Common myeloid progenitor, CD34-positive (primary cell): ENCODE results near the gene IPO13.

Experiments used
- CTCF ChIA-PET: fragments of 350-600 bp; sonication (Branson Sonifier 250); formaldehyde crosslinking; loops from one replicate; lab custom pipeline; 2021; ENCODE audit warnings: antibody characterized with exemption; lab: Charles Lee
- POLR2A ChIA-PET: fragments of 350-600 bp; sonication (Branson Sonifier 250); formaldehyde crosslinking; loops from one replicate; lab custom pipeline; 2021; ENCODE audit warnings: antibody characterized with exemption; lab: Charles Lee
- DNase-seq, 3 donors: peaks; one replicate each; pipeline versions ENCODE4 v3.0.0 to v3.0.0-alpha.2; 2013
- H3K27ac ChIP-seq, 2 experiments: 1 replicate in 1 of 2; 2 replicates in 1 of 2; pipeline ENCODE4 v1.7.0; 2013; ENCODE audit warnings: inconsistent platforms in 2 of 2, low read length in 2 of 2, mild to moderate bottlenecking in 2 of 2, low read depth in 1 of 2, moderate library complexity in 1 of 2; ENCODE audit not compliant: severe bottlenecking in 2 of 2, insufficient read depth in 1 of 2, poor library complexity in 1 of 2
- H3K27me3 ChIP-seq, 5 experiments: replicated peaks in 2 of 5; 1 replicate in 3 of 5; 2 replicates in 2 of 5; pipeline versions ENCODE4 v1.6.1 to v1.7.0; 2013; ENCODE audit warnings: low read length in 4 of 5, mild to moderate bottlenecking in 2 of 5, moderate library complexity in 2 of 5, inconsistent platforms in 1 of 5; ENCODE audit not compliant: insufficient read depth in 5 of 5, control insufficient read depth in 4 of 5
- H3K36me3 ChIP-seq, 4 experiments: 1 replicate in 2 of 4; 2 replicates in 2 of 4; pipeline versions ENCODE4 v1.6.1 to v1.7.0; 2013; ENCODE audit warnings: low read length in 3 of 4, control low read depth in 1 of 4, mild to moderate bottlenecking in 1 of 4; ENCODE audit not compliant: control insufficient read depth in 4 of 4, insufficient read depth in 4 of 4
- H3K4me1 ChIP-seq, 4 experiments: 1 replicate in 3 of 4; 2 replicates in 1 of 4; pipeline versions ENCODE4 v1.6.1 to v1.7.1; 2013; ENCODE audit warnings: low read length in 3 of 4, mild to moderate bottlenecking in 3 of 4, control low read depth in 1 of 4, inconsistent platforms in 1 of 4, moderate library complexity in 1 of 4; ENCODE audit not compliant: control insufficient read depth in 4 of 4, insufficient read depth in 4 of 4; ENCODE audit errors: control extremely low read depth in 1 of 4
- H3K4me3 ChIP-seq, 7 experiments: 1 replicate in 4 of 7; 2 replicates in 3 of 7; pipeline versions ENCODE4 v1.5.1 to v1.7.0; 2013; ENCODE audit warnings: mild to moderate bottlenecking in 7 of 7, low read length in 6 of 7, moderate library complexity in 6 of 7, inconsistent platforms in 2 of 7, low read depth in 2 of 7, control low read depth in 1 of 7; ENCODE audit not compliant: insufficient read depth in 4 of 7, control insufficient read depth in 1 of 7; ENCODE audit errors: extremely low read depth in 1 of 7
- H3K9me3 ChIP-seq, 5 experiments: 1 replicate in 4 of 5; 2 replicates in 1 of 5; pipeline versions ENCODE4 v1.6.1 to v1.7.1; 2013; ENCODE audit warnings: low read length in 4 of 5, mild to moderate bottlenecking in 2 of 5, inconsistent platforms in 1 of 5, low read depth in 1 of 5, moderate library complexity in 1 of 5; ENCODE audit not compliant: control insufficient read depth in 4 of 5, insufficient read depth in 2 of 5; ENCODE audit errors: control extremely low read depth in 1 of 5
- WGBS: methylation state at CpG from one replicate; pipeline ENCODE4 v1.1.5; 2013; ENCODE audit not compliant: insufficient coverage; 5-methylcytosine and 5-hydroxymethylcytosine counted together

Gene IPO13

GRCh38 chr1:43938383-43938782, 8.4 kb upstream of the IPO13 start:
- Histone ChIP-seq H3K27me3 (peaks cover 0 to 20% (median 3%) of the 10 kb centered on the region in 5 experiments), H3K27ac (no peak overlapping the region), H3K36me3 (peaks cover 0 to 3% (median 0%) of the 10 kb centered on the region in 4 experiments), H3K4me3 (no peak overlapping the region), H3K9me3 (no peaks in the 10 kb centered on the region), H3K4me1 (peaks cover 0 to 30% (median 21%) of the 10 kb centered on the region in 4 experiments)
- DNase-seq = no peak
- 95% methylated on average over 10 of the region's 10 CpGs for whole genome bisulfite sequencing
- ChIA-PET POLR2A (no interaction called here), CTCF (interaction anchor here (0.9 to 4.1 kb wide), 3 partner anchors 8 to 174 kb away, joined by 3 to 27 read pairs (median 7); no protein-coding TSS in a partner anchor)

GRCh38 chr1:43938892-43939587, 7.7 kb upstream of the IPO13 start:
- H3K9me3 ChIP-seq = no peaks in the 10 kb centered on the region
- 95% methylated on average over 2 of the region's 3 CpGs for WGBS
- H3K27ac ChIP-seq = no peak overlapping the region
- DNase-seq = no peak
- ChIA-PET CTCF (interaction anchor here (2.0 to 4.1 kb wide), 2 partner anchors 9 to 175 kb away, joined by 7 to 27 read pairs; no protein-coding TSS in a partner anchor), POLR2A (no interaction called here)
- H3K4me3 ChIP-seq = no peak overlapping the region
- H3K4me1 ChIP-seq = peaks cover 0 to 23% (median 14%) of the 10 kb centered on the region in 4 experiments
- H3K36me3 ChIP-seq = peaks cover 0 to 3% (median 0%) of the 10 kb centered on the region in 4 experiments
- peaks cover 0 to 13% (median under 1%) of the 10 kb centered on the region in 5 experiments for H3K27me3 ChIP-seq

GRCh38 chr1:43942411-43942810, 4.3 kb upstream of the IPO13 start:
- CTCF ChIA-PET = interaction anchor here (9.4 kb wide), 1 partner anchor 8 kb away, joined by 120 read pairs; the partner anchor contains the start of gene ARTN
- 92% methylated on average over 2 of the region's 3 CpGs for WGBS

GRCh38 chr1:43944860-43945259, 1.9 kb upstream of the IPO13 start:
- H3K27me3 ChIP-seq = no peaks in the 10 kb centered on the region
- ChIA-PET CTCF (interaction anchor here (1.0 to 9.4 kb wide), 5 partner anchors 10 to 377 kb away, joined by 3 to 120 read pairs (median 7); partner anchors contain the start of gene ARTN), POLR2A (no interaction called here)
- peaks cover 6 to 37% (median 23%) of the 10 kb centered on the region in 4 experiments for H3K4me1 ChIP-seq
- peak overlapping the region in 1 of 2 experiments; percentile 18 for H3K27ac ChIP-seq
- peaks cover under 1 to 9% (median 7%) of the 10 kb centered on the region in 4 experiments for H3K36me3 ChIP-seq
- peak overlapping the region in 2 of 7 experiments; percentile 18 to 54 for H3K4me3 ChIP-seq
- no peaks in the 10 kb centered on the region for H3K9me3 ChIP-seq
- DNase-seq = no peak
- 91% methylated on average over 1 of the region's 1 CpG for WGBS

More at GRCh38 chr1:43942411-43942810, 4.3 kb upstream of the IPO13 start:
- DNase-seq = no peak
- Histone ChIP-seq H3K4me3 (no peak overlapping the region), H3K9me3 (no peaks in the 10 kb centered on the region), H3K27ac (no peak overlapping the region), H3K27me3 (no peaks in the 10 kb centered on the region), H3K4me1 (peaks cover 0 to 25% (median 15%) of the 10 kb centered on the region in 4 experiments), H3K36me3 (peaks cover 0 to 3% (median 0%) of the 10 kb centered on the region in 4 experiments)
- POLR2A ChIA-PET = interaction anchor here (0.6 kb wide), 1 partner anchor 785 kb away, joined by 3 read pairs; no protein-coding TSS in a partner anchor

GRCh38 chr1:43945674-43946235, 995 bp upstream of the IPO13 start:
- peaks cover 6 to 37% (median 23%) of the 10 kb centered on the region in 4 experiments for H3K4me1 ChIP-seq
- peaks cover 3 to 13% (median 11%) of the 10 kb centered on the region in 4 experiments for H3K36me3 ChIP-seq
- peak overlapping the region; percentile 59 to 99 for H3K27ac ChIP-seq
- DNase-seq = peak in 1 of 3 donors; percentile 70
- ChIA-PET CTCF (interaction anchor here (0.6 to 9.4 kb wide), 12 partner anchors 11 to 378 kb away, joined by 3 to 120 read pairs (median 6); partner anchors contain the start of gene ARTN), POLR2A (no interaction called here)
- 0% methylated on average over 1 of the region's 3 CpGs for WGBS
- peak overlapping the region; percentile 67 to 92 (median 82) for H3K4me3 ChIP-seq
- H3K9me3 ChIP-seq = no peaks in the 10 kb centered on the region
- H3K27me3 ChIP-seq = no peaks in the 10 kb centered on the region

GRCh38 chr1:43947061-43947873, 517 bp downstream of the IPO13 start:
- POLR2A ChIA-PET = interaction anchor here (0.7 to 1.5 kb wide), 4 partner anchors 11 to 28 kb away, joined by 3 to 5 read pairs (median 4); partner anchors contain the start of genes ATP6V0B and DPH2
- peaks cover 6 to 37% (median 23%) of the 10 kb centered on the region in 4 experiments for H3K4me1 ChIP-seq

More at GRCh38 chr1:43947061-43947873, 517 bp downstream of the IPO13 start:
- DNase-seq = peak in 1 of 3 donors; percentile 22
- 19% methylated on average over 14 of the region's 27 CpGs for WGBS
- Histone ChIP-seq H3K27ac (peak overlapping the region; percentile 98 to 99), H3K27me3 (no peaks in the 10 kb centered on the region), H3K36me3 (peaks cover 3 to 12% (median 10%) of the 10 kb centered on the region in 4 experiments), H3K4me3 (peak overlapping the region; percentile 54 to 92 (median 82)), H3K9me3 (no peaks in the 10 kb centered on the region)
- CTCF ChIA-PET = interaction anchor here (0.9 to 9.4 kb wide), 7 partner anchors 9 to 58 kb away, joined by 3 to 120 read pairs (median 7); partner anchors contain the start of gene ARTN
